Stimulated activated CD4-positive, alpha-beta T cell treated with anti-CD3 and anti-CD28 coated beads, Interleukin-4, amount 100 ng/mL, for 4 hours (primary cell): ENCODE data around the gene EVX1.

ENCODE experiments used
- DNase-seq, 2 experiments: peaks; one replicate each; pipeline ENCODE4 v3.0.0-alpha.2; 2020

Gene EVX1

GRCh38 chr7:27205325-27206280 lies 37.0 kb upstream of the EVX1 start:
- no peak for DNase-seq

GRCh38 chr7:27207348-27207985 lies 35.1 kb upstream of the EVX1 start:
- no peak for DNase-seq

- no peak for DNase-seq
Measured at GRCh38 chr7:27208998-27209397, 33.6 kb upstream of the EVX1 start.

GRCh38 chr7:27209933-27210440 lies 32.6 kb upstream of the EVX1 start:
- DNase-seq: no peak

GRCh38 chr7:27210441-27211083 lies 32.0 kb upstream of the EVX1 start:
- peak; percentile 33 to 55 for DNase-seq

- no peak for DNase-seq
Measured at GRCh38 chr7:27211084-27211446, 31.5 kb upstream of the EVX1 start.

- no peak for DNase-seq
Measured at GRCh38 chr7:27211764-27212204, 30.8 kb upstream of the EVX1 start.

- DNase-seq: no peak
Measured at GRCh38 chr7:27212497-27213432, 29.8 kb upstream of the EVX1 start.

- no peak for DNase-seq
Measured at GRCh38 chr7:27213433-27214238, 29.0 kb upstream of the EVX1 start.

- no peak for DNase-seq
Measured at GRCh38 chr7:27214239-27214950, 28.2 kb upstream of the EVX1 start.

- no peak for DNase-seq
Measured at GRCh38 chr7:27215356-27215755, 27.2 kb upstream of the EVX1 start.

- DNase-seq: no peak
Measured at GRCh38 chr7:27217951-27218350, 24.7 kb upstream of the EVX1 start.

- DNase-seq: no peak
Measured at GRCh38 chr7:27219821-27220220, 22.8 kb upstream of the EVX1 start.

GRCh38 chr7:27220440-27220955 lies 22.1 kb upstream of the EVX1 start:
- no peak for DNase-seq

GRCh38 chr7:27221201-27221797 lies 21.3 kb upstream of the EVX1 start:
- DNase-seq: no peak

- DNase-seq: no peak
Measured at GRCh38 chr7:27223941-27224575, 18.5 kb upstream of the EVX1 start.

- no peak for DNase-seq
Measured at GRCh38 chr7:27224983-27225934, 17.3 kb upstream of the EVX1 start.

- no peak for DNase-seq
Measured at GRCh38 chr7:27229448-27229847, 13.2 kb upstream of the EVX1 start.
